Sigmoid colon (tissue), 4 donors: ENCODE results near the gene CITED1.

Source experiments
- CTCF ChIP-seq, 4 experiments: fragments of 450-650 bp in 3 of 4; fragments of 200-600 bp in 1 of 4; IDR thresholded peaks; one replicate each; pipeline ENCODE4 v1.5.1; 2016 to 2019; ENCODE audit warnings: antibody characterized with exemption in 4 of 4, mild to moderate bottlenecking in 3 of 4, moderate library complexity in 2 of 4
- EP300 ChIP-seq, 4 donors: sonication (generic); formaldehyde crosslinking; IDR thresholded peaks; one replicate each; pipeline ENCODE4 v1.6.1; 2017; ENCODE audit warnings: antibody characterized with exemption in 4 of 4
- POLR2A ChIP-seq, 2 donors: fragments of 450-650 bp; IDR thresholded peaks; one replicate each; pipeline ENCODE4 v1.6.1; 2016; ENCODE audit warnings: antibody characterized with exemption in 2 of 2, mild to moderate bottlenecking in 2 of 2, moderate library complexity in 2 of 2
- POLR2AphosphoS5 ChIP-seq, 4 donors: sonication (generic); formaldehyde crosslinking; IDR thresholded peaks; one replicate each; pipeline ENCODE4 v1.6.1; 2017; ENCODE audit warnings: antibody characterized with exemption in 4 of 4

GRCh38 chrX:72317139-72317538 is 11.4 kb upstream of the CITED1 start:
- TF ChIP-seq CTCF (IDR thresholded peaks at IDR 0.05): no peak
- no peak for TF ChIP-seq EP300 (IDR thresholded peaks at IDR 0.05)
- TF ChIP-seq POLR2AphosphoS5 (IDR thresholded peaks at IDR 0.05): no peak
- no peak for TF ChIP-seq POLR2A (IDR thresholded peaks at IDR 0.05)
